NK-92 treated with Interleukin-12 subunit alpha and Interleukin-12 subunit beta, amount 100 ng/mL, for 24 hours (cell line): Measurements from ENCODE around the gene APOBEC3F.
"Not testable (repeated sequence)": the region's sequence is repeated elsewhere in the genome, so short reads cannot be mapped to it uniquely, and the experiment has no call there.

ENCODE experiments used
- DNase-seq: peaks from one replicate; lab custom pipeline; 2025; lab: John Stamatoyannopoulos, UW

Gene APOBEC3F

DNA sequence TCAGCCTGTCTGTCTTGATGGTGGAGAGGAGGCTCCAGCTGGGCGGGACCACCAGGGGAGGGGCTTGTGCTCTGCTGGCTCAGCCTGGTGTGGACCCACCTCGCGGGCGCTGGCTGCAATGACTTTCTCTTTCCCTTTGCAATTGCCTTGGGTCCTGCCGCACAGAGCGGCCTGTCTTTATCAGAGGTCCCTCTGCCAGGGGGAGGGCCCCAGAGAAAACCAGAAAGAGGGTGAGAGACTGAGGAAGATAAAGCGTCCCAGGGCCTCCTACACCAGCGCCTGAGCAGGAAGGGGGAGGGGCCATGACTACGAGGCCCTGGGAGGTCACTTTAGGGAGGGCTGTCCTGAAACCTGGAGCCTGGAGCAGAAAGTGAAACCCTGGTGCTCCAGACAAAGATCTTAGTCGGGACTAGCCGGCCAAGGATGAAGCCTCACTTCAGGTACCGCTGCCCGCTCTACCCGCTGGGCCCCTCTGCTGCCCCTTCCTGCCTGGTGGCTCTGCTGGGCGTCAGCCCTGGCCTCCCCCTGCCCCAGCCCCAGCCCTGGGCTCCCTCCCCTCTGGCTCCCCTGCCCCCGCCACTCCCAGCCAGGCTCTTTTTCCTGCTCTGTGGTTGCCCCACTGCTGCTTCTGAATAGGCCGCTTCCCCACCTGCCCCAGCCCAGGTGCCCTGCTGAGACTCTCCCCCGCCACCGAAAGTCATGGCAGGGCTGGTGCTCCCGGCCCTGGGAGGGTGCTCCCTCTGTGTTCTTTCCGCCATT, at the start of gene APOBEC3F:
TSS of gene APOBEC3F (plus strand) at position 327 of the 759 bp plus-strand sequence. CDS start at position 424, 97 bp downstream.
- peak; percentile 59 for DNase-seq

DNA sequence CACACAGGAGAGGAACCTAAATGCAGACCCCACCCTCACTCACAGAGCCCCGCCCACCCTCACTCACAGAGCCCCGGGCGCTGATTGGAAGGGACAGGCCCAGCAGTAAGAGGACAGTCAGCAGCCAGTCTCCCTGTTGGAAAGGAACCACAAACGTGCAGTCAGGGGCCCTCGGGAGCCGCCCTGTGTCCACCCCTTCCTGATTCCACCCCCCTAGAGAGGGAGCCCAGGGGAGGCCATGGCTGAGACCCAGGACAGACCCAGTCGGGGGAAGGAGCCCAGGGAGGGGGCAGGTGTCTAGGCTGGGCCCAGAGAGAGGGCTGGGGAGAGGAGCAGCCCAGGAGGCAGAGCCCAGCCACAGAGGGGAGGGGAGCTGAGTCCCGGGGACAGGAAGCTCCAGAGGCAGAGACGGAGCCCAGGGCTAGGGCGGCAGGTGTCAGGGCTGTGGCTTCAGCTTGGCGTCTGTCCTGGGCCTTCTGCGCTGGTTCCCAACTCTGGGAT, 47.7 kb upstream of the APOBEC3F start:
- not testable (repeated sequence) for DNase-seq

DNA sequence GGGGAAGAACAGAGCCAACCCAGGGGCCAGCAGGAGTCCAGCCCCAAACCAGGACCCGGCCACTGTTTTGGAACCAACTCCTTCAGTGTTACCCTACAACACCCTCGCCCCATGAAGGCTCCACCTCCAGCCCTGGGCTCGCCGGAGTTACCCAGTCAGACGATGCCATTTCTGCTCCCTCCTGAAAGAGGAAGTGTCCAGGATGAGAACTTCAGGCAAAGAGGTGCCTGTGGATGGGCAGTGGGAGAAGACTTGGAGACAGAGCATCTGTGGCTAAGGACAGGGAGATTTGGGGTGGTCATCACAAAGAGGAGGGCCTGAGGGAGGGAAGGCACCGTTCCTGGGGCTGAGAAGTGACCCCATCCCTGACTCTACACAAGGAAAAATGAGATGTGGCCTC, 44.6 kb upstream of the APOBEC3F start:
- DNase-seq, result no peak

DNA sequence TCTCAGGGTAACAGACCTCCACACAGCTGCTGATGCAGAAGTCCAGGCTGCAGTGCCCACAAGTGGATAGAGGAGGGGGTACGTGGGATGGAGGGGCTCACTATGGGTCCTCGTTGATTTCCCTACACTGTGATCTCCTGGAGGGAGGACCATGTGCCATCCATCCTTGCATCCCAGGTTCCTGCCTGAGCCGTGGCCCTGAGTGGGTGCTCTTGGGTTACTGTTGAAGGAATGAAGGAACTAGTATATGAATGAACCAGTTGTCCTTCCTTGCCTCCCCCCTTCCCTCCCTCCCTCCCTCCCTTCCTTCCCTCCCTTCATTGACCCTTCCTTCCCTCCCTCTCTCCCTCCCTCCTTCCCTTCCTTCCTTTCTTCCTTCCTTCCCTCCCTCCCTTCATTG, 43.1 kb upstream of the APOBEC3F start:
- DNase-seq, result no peak

DNA sequence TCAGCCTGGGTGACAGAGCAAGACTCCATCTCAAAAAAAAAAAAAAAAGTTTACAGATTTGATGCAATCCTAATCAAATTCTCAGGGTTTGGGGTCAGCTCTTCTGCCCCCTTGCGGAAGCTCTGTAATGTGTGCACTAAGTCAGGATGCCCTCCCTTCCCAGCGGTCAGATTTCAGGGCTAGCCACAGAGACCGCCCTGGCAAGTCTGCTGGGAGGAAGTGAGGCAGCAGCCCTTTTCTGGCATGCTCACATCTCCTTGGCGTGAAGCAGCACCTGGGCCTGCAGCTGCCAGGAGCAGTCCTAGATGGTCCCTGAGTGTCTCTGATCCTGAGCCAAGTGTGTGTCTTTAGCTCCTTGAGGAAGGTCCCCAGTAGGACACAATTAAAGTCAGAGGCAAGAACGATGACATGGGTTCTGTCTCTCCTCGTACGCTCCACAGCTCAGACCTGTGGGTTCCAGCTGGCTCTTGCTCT, 37.5 kb upstream of the APOBEC3F start:
- DNase-seq, result peak; percentile 76

DNA sequence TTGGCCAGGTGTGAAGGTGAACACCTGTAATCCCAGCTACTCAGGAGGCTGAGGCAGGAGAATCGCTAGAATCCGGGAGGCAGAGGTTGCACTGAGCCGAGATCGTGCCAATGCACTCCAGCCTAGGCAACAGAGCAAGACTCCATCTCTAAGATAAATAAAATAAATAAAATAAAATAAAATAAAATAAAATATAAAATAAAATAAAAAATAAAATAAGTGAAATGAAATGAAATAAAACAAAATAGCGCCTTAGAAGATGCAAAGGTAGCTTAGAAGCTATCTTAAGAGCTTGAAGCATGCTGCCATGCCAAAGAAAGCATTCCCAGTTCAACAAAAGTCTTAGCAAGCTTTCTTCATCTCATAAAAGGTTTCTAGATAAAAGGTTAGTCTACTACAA, 33.5 kb upstream of the APOBEC3F start:
- DNase-seq, result no peak

DNA sequence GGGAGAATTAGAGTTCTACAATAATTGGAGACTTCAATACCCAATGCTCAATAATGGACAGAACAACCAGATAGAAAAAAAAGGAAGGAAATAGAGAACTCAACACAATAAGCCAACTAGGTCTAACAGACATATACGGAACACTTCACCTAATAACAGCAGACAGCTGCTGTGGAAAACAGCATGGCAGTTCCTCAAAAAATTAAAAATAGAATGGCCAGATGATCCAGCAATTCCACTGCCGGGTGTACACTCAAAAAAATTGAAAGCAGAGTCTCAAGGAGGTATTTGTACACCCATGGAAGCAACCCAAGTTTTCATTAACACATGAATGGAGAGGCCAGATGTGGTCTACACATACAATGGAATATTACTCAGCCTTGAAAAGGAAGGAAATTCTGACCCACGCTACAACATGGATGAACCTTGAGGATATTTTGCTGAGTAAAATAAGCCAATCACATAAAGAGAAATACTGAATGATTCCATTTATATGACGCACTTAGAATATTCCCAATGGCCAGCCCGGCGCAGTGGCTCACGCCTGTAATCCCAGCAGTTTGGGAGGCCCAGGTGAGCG, 32.3 kb upstream of the APOBEC3F start:
- not testable (repeated sequence) for DNase-seq

DNA sequence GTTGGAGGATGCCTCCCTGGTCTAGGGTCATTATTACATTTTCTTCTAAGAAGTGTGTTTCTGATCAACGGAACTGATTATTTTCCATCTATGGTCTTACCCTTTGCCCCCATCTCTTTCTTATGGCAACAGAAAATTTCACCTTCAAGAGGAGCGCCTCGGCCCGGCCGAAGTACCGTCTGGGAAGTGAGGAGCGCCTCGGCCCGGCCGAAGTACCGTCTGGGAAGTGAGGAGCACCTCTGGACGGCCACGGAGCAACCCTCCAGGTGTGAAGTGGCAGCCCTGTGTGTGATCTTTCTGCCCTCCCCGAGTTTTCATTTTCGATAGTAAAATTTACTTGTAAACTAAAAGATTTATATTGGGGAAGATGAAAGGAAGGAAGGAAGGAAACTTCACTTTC, 29.7 kb upstream of the APOBEC3F start:
- DNase-seq, result no peak

DNA sequence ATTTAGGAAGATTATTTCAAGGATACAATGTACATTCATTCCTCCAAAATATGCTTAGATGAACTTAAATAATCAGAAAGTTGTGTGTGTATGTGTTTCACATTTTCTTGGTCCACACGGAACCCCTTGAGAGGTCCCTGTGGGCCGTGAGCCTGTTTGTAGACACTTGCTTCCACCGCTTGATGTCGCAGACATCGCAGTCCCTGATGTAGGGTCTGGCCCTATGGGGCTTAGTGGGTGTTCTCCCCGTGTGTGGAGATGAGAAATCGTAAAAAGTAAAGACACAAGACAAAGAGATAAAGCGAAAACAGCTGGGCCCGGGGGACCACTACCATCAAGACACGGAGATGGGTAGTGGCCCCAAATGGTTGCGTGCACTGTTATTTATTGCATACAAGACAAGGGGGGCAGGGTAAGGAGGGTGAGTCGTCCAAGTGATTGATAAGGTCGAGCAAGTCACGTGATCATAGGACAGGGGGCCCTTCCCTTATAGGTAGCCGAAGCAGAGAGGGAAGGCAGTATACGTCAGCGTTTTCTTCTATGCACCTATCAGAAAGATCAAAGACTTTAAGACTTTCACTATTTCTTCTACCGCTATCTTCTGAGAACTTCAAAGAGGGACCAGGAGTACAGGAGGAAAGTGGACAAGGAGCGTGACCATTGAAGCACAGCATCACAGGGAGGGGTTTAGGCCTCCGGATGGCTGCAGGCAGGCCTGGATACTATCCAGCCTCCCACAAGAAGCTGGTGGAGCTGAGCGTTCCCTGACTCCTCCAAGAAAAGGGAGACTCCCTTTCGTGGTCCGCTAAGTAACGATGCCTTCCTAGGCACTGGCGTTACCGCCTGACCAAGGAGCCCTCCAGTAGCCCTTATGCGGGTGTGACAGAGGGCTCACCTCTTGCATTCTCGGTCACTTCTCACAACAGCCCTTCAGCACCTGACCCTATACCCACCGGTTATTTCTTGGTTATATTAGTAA, 27.8 kb upstream of the APOBEC3F start:
- DNase-seq, result no peak

DNA sequence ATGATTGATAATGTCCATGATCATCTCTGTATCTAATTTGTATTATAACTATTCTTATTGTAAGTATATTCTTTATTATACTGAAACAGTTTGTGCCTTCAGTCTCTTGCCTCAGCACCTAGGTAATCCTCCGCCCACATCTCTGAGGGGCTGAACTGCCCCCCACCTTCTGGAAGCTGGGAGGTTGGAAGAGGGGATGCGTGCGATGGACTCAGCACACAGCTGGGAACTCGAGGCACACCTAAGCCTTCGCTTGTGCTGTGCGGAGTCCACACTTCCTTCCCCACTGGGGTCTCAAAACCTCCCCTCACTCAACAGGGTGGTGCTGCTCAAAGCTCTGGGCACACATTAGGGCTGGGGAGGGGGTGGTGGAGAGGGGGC, 27.1 kb upstream of the APOBEC3F start:
- DNase-seq, result not testable (repeated sequence)

DNA sequence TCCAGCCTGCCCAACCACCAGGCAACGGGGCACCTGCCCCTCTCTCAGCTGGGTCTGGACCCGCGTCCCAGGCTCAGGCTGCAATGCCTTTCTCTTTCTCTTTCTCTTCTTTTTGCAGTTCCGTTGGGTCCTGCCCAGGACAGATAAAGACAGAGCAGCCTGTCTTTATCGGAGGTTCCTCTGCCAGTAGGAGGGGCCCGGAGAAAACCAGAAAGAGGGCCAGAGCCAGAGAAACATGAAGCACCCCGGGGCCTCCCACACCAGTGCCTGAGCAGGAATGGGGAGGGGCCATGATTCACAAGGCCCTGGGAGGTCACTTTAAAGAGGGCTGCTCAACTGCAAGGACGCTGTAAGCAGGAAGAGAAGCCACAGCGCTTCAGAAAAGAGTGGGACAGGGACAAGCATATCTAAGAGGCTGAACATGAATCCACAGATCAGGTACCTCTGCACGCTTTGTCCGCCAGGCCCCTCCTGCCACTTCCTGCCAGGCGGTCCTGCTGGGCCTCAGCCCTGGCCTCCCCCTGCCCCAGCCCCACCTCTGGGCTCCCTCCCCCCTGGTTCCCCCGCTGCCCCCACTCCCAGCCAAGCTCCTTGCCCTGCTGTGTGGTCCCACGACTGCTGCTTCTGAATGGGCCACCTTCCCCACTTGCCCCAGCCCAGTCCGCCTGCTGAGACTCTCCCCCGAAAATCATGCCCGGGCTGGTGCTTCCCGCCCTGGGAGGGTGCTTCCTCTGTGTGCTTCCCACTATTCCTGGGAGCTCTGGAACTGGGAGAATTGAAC, 26.5 kb upstream of the APOBEC3F start, which contains the start of gene APOBEC3C:
TSS of gene APOBEC3C (plus strand) at position 316 of the 781 bp plus-strand sequence. CDS start at position 422, 106 bp downstream.
- peak; percentile 76 for DNase-seq

DNA sequence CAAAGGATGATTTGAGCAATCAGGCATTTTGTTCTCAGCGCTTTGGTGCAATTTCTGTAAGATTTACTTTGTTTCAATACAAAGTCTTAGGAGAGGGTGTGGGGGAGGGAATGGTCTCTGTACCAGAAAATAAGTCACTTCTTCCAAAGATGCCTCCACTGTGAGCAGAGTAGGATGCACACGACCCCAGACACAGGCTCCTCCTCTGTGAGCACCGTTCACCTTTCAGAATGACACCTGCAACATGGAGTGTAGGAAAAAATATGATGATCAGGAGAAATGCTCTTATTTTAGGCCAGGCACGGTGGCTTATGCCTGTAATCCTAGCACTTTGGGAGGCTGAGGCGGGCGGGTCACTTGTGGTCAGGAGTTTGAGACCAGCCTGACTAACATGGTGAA, 25.9 kb upstream of the APOBEC3F start:
- not testable (repeated sequence) for DNase-seq

DNA sequence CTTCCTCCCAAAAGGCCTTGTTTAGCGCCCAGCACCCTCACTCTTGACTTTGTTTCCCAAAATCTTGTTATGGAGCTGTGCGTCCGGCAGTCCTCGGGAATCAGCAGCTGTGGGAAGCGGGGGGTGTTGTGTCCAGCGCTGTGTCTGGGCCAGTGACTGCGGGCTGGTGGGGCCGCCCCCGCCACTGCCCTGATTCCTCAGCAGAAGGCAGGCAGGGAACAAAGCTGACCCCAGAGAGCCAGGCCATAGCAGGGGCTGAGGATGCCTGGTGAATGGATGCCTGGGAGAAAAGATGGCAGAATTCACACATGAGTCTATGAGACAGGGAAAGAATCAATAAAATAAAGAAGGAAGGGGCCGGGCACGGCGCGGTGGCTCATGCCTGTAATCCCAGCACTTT, 24.1 kb upstream of the APOBEC3F start:
- no peak for DNase-seq

DNA sequence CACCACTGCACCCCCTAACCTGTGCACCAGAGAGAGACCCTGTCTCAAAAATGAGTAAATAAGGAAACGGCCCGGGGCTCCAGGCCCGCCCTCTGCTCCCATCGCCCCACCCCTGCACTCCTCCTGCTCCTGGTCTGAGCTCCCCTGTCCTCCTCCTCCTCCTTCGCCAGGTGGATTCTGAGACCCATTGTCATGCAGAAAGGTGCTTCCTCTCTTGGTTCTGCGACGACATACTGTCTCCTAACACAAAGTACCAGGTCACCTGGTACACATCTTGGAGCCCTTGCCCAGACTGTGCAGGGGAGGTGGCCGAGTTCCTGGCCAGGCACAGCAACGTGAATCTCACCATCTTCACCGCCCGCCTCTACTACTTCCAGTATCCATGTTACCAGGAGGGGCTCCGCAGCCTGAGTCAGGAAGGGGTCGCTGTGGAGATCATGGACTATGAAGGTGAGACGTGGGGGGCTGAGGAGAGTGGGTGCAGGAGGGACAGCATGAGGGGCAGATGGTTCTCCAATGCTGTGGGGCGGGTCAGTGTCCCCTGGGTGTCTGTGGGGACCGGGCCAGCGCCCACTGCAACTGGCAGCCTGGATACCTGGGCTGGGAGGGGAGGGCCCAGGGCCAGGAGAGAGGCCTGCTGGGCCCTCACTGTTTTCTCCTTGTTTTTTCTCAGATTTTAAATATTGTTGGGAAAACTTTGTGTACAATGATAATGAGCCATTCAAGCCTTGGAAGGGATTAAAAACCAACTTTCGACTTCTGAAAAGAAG, 22.9 kb upstream of the APOBEC3F start:
- DNase-seq, result no peak

DNA sequence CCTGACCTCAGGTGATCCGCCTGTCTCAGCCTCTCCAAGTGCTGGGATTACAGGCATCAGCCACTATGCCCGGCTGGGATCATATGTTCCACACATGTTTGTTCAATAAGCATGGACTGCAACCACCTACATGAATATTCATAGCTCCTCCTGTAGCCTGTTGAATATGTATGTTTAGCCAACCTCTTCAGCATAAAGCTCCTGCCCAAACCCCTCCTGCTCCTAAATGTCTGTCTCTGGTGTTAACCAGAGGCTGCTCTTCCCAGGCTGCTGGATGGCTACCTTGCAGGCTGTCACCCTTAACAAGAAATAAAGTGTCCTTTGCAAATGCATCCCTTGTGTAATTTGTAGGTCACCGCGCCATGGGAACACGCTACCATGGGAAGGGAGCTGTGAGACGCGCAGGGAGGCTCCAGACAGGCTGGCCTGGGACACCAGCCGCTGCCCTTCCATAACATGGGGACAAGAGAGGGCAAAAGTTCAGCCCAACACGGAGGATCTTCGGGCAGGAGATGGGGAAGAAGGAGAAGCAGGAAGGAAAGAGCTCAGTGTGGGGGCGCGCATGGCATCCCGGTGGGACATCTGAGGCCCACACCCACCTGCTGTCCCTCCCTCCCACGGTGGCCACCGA, 20.5 kb upstream of the APOBEC3F start:
- DNase-seq, result not testable (repeated sequence)

DNA sequence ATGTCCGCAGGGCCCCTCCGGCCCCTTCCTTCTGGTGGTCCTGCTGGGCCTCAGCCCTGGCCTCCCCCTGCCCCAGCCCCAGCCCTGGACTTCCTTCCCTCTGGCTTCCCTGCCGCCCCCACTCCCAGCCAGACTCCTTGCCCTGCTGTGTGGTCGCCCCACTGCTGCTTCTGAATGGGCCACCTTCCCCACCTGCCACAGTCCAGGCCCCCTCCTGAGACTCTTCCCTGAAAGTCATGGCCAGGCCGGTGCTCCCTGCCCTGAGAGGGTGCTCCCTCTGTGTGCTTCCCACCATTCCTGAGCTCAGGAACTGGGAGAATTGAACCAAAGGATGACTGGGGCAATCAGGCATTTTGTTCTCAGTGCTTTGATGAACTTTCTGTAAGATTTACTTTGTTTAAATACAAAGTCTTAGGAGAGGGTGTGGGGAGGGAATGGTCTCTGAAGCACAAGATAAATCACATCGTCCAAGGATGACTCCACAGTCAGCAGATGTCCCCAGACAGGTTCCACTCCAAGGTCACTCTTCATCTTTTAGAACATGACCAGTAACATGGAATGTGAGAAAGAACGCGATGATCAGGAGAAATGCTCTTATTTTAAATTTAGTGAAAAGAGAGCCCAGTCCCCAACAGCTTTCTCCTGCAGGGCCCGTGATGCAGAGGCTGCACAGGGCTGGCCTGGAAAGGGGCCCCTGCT, 19.0 kb upstream of the APOBEC3F start:
- DNase-seq, result no peak

DNA sequence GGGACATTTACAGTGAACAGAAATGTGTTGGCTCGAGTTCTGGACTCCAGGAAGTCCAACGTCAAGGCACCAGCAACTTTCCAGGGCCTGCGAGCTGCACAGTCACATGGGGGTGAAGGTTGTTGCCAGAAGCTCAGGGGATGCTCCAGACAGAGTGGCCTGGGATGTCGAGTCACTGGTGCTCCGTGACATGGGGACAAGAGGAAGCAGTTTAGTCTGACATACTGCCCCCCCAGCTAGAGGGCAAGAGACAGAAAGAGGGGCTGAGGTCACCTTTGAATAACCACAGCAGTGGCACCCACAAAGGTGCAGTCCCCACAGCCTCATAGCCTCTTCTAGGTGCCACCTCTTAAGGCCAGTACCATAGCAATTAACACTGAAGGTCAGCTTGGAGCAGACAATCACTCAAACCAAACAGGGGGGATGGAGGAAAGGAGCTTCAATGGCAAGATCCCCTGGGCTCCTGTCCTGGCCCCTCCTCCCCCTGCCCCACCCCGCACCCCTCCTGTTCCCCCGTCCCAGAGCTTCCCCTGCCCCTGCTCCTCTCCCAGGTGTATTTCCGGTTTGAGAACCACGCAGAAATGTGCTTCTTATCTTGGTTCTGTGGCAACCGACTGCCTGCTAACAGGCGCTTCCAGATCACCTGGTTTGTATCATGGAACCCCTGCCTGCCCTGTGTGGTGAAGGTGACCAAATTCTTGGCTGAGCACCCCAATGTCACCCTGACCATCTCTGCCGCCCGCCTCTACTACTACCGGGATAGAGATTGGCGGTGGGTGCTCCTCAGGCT, 15.9 kb upstream of the APOBEC3F start:
- no peak for DNase-seq

DNA sequence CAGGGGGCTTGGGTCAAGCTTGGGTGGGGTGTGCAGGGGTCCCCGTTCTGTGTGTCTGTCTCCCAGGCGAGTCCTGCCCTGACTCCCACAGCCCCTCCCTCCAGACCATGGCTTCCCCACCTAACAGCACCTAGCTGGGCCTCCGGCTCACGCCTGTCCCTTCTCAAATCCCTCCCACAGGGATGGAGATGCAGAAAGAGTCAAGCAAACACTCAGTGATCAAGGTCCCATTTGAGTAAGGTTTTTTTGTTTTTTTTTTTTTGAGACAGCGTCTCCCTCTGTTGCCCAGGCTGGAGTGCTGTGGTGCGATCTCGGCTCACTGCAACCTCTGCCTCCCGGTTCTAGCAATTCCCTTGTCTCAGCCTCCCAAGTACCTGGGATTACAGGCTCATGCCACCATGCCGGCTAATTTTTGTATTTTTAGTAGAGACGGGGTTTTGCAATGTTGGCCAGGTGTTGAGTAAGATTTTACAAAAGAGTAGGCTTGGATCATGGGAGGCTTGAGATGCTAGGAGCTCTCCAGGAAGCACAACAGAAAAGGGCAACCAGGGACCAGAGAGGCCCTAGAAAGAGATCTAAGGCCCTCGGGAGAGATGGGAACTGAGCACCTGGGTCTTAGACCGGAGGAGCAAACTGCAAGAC, 14.0 kb upstream of the APOBEC3F start:
- no peak for DNase-seq
